GM19240 (cell line): ENCODE results near the gene C17orf50.
"Not testable (repeated sequence)": the region's sequence is repeated elsewhere in the genome, so short reads cannot be mapped to it uniquely, and the experiment has no call there.

ENCODE experiments used
- DNase-seq: peaks from one replicate; pipeline ENCODE4 v3.0.0; 2011; ENCODE audit warnings: low spot score; ENCODE audit not compliant: insufficient read length

C17orf50 gene

DNA sequence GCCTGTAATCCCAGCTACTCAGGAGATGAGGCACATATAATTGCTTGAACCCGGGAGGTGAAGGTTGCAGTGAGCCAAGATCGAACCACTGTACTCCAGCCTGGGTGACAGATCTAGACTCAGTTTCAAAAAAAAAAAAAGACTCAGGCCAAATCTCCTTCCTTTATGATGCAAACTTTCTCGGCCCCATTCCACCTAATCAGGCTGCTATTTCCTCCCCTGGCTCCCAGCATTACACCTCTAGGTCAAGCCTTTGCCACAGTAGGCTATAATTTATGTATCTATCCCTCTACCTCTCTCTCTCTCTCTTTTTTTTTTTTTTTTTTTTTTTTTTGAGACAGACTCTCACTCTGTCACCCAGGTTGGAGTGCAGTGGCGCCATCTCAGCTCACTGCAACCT, 9.1 kb upstream of the C17orf50 start:
- DNase-seq = not testable (repeated sequence)

GRCh38 chr17:35752471-35752870, 8.2 kb upstream of the C17orf50 start:
- no peak for DNase-seq

DNA sequence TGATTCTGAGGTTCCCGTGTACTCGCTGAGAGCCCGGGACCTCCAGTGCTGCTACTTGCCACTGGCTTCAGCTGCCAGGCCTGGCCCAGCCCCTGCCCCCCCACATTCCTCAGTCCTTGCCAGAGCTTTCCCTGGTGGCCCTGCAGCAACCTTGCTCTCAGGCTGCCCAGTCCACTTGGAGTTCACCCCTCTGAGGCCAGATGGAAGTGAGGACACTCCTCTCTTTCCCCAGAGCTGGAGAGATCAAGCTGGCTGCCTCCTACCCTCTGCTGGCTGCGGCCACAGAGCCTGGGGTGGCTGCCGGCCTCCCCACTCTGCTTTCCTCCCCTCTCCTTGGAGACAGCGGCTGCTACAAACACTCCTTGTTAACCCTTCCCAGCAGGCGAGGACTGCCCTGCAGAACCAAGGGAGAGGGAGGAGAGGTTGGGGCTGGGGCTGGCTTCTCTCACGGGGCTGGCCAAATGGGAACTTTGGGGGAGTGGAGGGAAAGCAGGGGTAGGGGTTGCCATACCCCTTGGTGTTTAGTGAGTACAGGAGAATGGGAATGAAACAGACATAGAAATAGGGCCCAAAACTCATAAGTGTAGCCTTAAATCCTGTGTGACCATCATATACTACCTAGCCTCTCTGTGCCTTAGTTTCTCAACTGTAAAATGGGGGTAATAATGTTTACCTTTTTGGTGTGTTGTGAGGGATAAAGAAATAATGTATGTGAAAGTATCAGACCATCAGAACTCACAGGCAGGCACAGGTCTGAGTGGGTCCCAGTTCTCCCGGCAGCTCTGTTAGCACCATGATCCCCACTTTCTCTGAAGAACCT, 7.5 kb upstream of the C17orf50 start, which contains the start of gene GAS2L2:
TSS of gene GAS2L2 (minus strand) at position 295 of the 820 bp plus-strand sequence. CDS start 389 bp downstream, outside the sequence.
- DNase-seq = no peak

DNA sequence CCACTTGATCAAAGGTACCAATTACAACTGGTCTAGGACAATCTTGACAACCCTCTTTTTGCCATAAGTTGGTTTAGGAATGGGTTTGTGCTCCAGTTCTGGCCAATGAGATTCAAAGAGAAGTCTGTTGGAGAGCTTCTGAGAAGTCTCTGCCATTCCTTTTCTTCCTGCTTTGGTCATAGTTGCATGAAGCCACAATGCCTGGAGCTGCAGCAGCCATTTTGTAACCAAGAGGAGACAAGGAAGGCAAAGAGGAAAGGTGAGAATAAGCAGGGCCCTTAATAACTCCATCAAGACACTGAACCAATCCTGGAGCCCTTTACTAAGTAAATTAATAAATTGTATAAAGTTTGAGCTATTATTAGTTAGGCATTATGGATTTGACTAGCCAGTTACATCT, 3.4 kb upstream of the C17orf50 start:
- no peak for DNase-seq

DNA sequence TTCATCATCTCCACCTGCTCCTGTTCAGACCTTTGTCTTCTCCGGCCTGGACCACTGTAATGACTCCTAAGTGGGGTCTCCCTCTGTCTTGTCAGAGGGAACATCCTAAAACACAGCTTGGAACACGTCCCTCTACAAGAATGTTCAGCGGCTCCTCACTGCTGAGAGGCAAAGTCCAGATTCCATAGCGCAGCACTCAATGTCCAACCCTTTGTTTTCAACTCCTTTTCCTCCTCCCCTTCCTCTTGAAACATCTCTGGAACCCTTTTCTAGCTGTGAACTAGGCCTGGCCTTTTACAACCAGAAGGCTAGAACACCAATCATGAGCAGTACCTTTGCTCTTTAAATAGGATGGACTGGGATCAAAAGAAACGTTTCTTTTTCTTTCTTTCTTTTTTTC, 914 bp downstream of the C17orf50 start:
- no peak for DNase-seq

GRCh38 chr17:35763767-35764122, 3.1 kb downstream of the C17orf50 start:
- DNase-seq = no peak

GRCh38 chr17:35764123-35764991, 3.7 kb downstream of the C17orf50 start:
- DNase-seq = peak; percentile 97

GRCh38 chr17:35765086-35765710, 4.5 kb downstream of the C17orf50 start:
- DNase-seq = no peak

DNA sequence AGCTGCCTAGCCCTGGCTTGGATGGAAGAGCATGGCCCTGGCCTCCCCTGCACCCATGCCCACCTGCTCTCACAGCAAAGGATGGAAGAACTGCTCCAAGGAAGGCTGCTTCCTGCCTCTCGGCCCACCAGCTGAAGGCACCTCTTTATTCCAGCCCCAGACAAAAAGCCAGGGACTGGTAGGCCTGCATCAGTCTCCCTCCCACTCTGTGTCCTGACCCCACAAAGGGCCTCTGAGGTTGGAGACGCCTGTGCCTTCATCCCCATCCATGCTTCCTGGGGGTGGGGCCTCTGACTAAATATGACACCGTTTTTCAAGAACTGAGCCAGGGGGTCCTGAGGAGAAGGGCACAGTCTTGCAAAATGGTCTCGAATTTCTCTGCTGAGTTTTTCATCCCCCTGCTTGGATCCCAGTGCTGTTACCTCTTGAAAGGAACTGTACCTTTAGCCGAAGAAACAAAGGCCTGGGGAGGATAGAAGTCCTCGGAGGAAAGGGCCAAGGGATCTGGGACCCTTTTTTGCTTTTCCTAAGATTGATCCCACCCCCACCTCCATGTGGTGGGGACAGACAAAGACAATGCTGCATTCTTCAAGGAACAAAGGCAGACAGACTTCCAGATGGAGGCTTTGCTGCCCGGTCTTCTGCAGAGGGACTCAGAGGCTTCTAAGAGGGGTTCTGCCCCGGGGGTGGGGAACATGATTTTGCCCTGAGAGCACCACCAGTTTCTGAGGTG, 5.2 kb downstream of the C17orf50 start:
- DNase-seq = no peak

DNA sequence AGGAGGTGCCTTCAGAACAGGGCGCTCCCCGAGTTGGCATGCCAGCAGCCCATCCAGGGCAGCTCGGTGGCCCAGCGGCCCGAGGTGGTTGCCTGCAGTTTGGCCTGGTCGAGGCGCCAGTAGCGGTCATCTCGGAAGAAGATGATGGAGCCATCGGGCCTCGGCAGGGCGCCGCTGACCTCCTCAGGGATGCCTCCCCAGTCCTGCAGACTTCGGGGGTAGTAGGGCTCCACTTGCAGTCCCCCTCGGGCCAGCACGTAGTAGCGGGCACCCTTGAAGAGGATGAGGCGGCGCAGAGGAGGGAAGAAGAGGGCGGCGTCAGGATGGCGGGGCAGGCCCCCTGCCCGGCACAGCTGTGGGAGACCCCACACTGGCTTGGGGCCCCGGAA, 5.8 kb downstream of the C17orf50 start:
- DNase-seq = no peak

DNA sequence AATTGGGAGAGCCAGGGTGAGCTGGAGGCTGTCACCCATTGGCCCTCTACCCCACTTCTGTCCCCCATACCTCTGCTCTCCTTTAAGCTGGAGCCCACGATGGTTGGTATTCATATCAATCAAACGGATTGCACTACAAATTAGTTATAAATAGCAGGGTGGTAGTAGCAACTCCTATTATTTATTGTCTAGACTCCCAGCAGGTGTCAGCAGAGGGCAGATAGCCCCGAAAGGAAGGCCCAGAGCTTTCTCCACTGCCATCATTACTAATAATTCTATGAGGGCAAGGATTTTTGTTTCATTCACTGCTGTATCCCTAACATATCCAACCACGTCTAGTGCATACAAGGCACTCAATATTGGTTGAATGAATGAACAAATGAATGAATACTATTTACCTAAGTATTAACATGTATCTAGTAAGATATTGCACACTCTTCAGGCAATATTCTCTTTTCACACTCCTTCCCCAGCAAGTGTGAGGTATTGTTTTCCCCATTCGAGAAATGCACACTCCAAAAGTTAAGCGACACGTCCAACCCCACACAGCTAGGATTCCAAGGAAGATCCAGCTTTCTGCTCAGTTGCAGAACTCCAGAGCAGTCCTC, 6.3 kb downstream of the C17orf50 start:
- no peak for DNase-seq

GRCh38 chr17:35768797-35769196, 8.1 kb downstream of the C17orf50 start:
- no peak for DNase-seq

DNA sequence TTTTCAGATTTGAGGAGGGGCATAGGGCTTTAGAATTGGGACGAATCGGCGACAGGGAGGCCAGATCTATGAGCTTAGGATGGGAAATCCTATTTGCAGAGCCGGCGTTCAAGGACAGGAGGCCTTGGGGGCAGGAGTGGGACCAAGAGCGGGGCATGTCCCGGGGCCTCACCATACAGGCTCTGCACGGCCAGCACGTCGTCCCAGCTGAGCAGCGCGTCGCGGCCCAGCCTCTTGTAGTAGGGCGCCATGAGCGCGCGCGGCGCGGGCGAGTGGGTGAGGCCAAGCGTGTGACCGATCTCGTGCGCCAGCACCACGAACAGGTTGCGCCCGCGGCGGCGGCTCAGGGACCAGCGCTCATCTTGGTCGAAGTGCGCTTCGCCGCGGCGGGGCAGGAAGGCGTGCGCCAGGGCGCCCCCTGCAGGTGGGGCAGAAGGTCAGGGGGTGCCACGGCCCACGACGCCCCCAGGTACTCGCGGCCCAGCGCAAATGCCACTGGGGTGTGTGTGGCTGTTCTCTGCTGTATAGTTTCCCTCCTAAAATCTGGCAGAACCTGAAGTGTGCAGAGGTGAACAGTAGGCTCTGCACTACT, 9.3 kb downstream of the C17orf50 start:
- DNase-seq = no peak

DNA sequence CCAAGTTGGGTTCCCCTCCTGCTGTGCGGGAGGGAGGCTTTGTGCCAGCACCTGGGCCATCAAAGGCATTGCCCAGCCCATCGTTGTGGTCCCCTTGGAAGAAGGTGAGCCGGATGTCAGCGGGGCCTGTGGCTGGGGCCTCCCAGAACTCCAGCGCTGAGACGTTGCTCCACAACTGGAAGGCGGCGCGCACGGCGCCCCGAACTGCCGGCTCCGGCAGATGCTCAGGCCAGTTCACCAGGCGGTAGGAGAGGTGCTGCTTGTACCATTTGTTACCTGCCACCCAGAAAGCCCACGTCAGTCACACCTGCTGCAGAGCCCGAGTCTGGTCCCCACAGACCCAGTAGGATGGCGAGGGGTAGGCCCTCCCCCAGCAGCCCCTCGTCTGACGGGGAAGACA, 12.4 kb downstream of the C17orf50 start:
- DNase-seq = no peak

- no peak for DNase-seq
These were observed 13.2 kb downstream of the C17orf50 start for GRCh38 chr17:35773679-35774425.

DNA sequence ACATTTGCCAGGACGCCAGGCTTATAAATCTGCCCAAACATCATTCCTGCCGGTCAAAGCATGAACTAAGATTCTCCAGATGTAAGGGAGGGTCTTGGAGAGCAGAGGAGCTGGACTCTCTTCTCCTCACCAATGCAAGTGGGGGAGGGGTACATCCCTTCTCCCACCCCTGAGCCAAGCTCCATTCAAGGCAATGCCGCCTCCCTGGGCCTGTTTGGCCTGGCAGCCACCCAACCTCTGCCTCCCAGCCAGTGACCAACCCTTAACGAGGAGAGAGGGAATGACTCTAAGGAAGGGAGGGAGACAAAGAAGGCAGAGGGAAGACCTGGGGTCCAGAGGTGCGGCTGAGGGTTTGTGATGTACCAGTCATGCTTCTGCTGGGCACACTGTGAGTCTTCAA, 13.8 kb downstream of the C17orf50 start:
- no peak for DNase-seq

DNA sequence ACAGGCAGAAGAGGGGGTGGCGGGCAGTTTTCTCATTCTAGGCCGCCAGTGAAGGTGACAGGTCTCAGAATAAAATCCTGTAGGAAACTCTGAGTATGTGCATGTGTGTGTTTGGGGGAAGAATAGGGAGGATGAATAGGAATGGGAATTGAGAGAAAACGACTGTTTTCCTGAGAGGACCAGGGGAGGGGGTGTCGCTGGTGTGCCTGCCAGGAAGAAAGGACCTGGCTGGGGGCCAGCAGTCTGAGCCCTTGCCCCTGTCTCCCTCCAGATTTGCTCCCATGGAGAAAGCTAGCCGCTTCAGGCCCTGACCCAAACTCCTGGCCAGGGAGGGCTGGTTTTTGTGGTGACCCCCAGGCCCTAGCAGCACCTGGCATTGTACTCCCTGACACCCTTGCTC, 14.4 kb downstream of the C17orf50 start:
- DNase-seq = no peak

DNA sequence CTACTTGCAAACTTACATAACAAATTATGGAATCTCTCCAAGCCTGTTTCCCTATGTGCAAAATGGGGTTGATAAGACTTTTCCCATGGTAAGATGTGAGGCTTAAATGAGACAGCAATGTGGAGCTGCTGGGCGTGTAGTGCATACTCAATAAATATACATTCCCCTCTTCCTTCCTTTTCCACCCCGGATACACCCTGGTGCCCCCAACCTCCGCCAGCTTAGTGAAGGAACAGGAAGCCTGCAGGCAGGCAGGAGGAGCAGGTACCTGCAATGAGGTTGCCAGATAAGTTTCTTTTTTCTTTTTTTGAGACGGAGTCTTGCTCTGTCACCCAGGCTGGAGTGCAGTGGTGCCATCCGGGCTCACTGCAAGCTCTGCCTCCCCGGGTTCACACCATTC, 14.9 kb downstream of the C17orf50 start:
- no peak for DNase-seq

DNA sequence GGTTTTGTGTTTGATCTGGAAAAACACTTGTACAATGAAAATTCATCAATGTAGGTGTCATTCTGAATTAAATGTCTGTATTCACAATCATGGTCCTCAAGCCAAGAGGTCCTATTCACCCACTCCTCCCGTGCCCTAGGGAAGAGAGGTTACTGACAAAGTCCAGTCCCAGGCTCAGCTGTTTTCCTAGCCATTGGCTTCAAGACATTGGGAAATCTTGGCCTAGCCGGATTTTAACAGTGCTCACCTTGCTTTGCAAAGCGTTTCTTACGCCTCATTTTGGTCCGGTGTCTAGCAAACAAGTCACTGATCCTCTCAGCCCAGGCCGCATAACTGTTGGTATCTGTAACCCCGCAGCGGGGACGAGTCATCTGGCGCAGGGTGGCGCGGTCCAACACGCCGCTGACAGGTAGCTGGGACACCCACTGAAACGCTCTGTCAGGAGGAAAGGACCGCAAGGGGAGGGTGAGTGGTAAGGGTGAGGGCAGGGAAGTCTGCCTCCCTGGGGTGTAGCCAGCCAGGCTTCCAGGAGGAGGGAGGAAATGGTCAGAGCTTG, 18.0 kb downstream of the C17orf50 start:
- DNase-seq = no peak

DNA sequence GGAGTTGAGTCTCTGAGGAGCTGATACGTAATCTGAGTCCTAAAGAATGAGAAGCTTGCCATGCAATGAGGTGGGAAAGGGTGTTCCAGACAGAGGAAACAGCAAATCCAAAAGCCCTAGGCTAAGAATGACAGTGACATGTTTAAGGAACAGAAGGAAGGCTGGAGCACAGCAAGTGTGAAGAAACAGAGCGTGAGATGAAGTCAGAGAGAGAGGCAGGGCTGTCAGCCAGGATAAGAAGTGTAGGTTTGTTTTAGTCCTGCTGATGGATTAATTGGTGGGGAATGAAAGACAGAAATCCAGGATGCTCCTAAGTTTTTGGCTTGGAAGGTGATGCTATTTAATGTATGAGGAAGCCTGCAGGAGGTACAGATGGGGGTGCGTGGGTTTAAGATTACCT, 20.3 kb downstream of the C17orf50 start:
- DNase-seq = no peak
